ENCODE results near the gene MAP1S. TPM values are rescaled to one million over a fixed set of nuclear protein-coding genes. Genes with fewer than 3 reads are reported as not detected.

The MAP1S gene
- total and polyA plus RNA-seq, 2 of the 13 experiments (the other 11 are each of a cell fraction or from before 2014, with no cell fraction given) = 3.8 to 7.3 TPM

- Histone ChIP-seq H4K20me1 (ENCODE audit: insufficient read depth, low read length) (peaks cover 3% of the 10 kb centered on the region), H3K9me3 (ENCODE audit: low read length) (no peaks in the 10 kb centered on the region), H3K4me1 (ENCODE audit: insufficient read depth, low read length) (no peaks in the 10 kb centered on the region), H3K4me3 (replicated peaks in 1 of 3; ENCODE audit: insufficient read depth in 1 of 3, low read depth in 2 of 3, low read length in 3 of 3) (no peak overlapping the region), H3K4me2 (ENCODE audit: low read depth, low read length) (no peak overlapping the region), H3K36me3 (replicated peaks in 1 of 2; ENCODE audit: control insufficient read depth in 1 of 2, insufficient read depth in 2 of 2, low read length in 2 of 2) (peaks cover 19 to 33% of the 10 kb centered on the region in 2 experiments; a peak in 4 of 5 replicates), H3K27ac (ENCODE audit: extremely low read length, insufficient read depth, low read length) (no peak overlapping the region), H3K9ac (ENCODE audit: insufficient read depth, low read depth, low read length) (no peak overlapping the region), H3K79me2 (ENCODE audit: insufficient read depth, low read length) (no peaks in the 10 kb centered on the region), H3K27me3 (ENCODE audit: control insufficient read depth in 1 of 2, insufficient read depth in 2 of 2, low read length in 2 of 2) (no peaks in the 10 kb centered on the region), H2AFZ (ENCODE audit: low read length) (no peak overlapping the region)
- ATAC-seq (no peak), FAIRE-seq (no peak), DNase-seq (ENCODE audit: low spot score) (no peak)
- WGBS (ENCODE audit: low lambda C conversion rate) = 100% methylated on average over 8 of the region's 22 CpGs
- in situ Hi-C loops (cut with HindIII; ENCODE audit: extremely low pct_ligation_motif_present, low pct_unique_long_range_greater_than_20kb) (no loop called here), intact Hi-C loops (cut with micrococcal nuclease; ENCODE audit: unreplicated experiment) (no loop called here)
- BruUV-seq (replicated peaks) = no TSS peak
- ChIA-PET CTCF (ENCODE audit: low intra/inter-chr PET ratio, low total read pairs) (no interaction called here), POLR2A (no interaction called here)
- TF ChIP-seq, protein P1, sequence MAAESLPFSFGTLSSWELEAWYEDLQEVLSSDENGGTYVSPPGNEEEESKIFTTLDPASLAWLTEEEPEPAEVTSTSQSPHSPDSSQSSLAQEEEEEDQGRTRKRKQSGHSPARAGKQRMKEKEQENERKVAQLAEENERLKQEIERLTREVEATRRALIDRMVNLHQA (CRISPR knock-in tag; IDR thresholded peaks at IDR 0.05) = no peak
Measured at GRCh38 chr19:17733127-17733526, 13.8 kb downstream of the MAP1S start.

DNA sequence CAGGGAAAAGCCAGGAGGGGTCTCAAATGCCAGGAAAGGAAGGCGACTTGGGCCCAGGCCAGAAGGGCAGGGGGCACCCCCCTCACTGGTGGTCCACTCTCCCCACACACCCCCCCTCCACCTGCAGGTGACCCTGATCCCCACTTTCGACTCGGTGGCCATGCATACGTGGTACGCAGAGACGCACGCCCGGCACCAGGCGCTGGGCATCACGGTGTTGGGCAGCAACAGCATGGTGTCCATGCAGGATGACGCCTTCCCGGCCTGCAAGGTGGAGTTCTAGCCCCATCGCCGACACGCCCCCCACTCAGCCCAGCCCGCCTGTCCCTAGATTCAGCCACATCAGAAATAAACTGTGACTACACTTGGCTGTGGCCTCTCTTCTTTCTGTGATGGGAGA is 14.9 kb downstream of the MAP1S start:
- no peak for ATAC-seq
- ChIA-PET POLR2A (no interaction called here), CTCF (ENCODE audit: low intra/inter-chr PET ratio, low total read pairs) (no interaction called here)
- in situ Hi-C loops (cut with HindIII; ENCODE audit: extremely low pct_ligation_motif_present, low pct_unique_long_range_greater_than_20kb) (no loop called here), intact Hi-C loops (cut with micrococcal nuclease; ENCODE audit: unreplicated experiment) (no loop called here)
- Histone ChIP-seq H2AFZ (ENCODE audit: low read length) (no peak overlapping the region), H3K4me3 (replicated peaks in 1 of 3; ENCODE audit: insufficient read depth in 1 of 3, low read depth in 2 of 3, low read length in 3 of 3) (no peak overlapping the region), H3K4me1 (ENCODE audit: insufficient read depth, low read length) (no peaks in the 10 kb centered on the region), H3K27ac (ENCODE audit: extremely low read length, insufficient read depth, low read length) (no peak overlapping the region), H3K9ac (ENCODE audit: insufficient read depth, low read depth, low read length) (no peak overlapping the region), H3K79me2 (ENCODE audit: insufficient read depth, low read length) (no peaks in the 10 kb centered on the region), H3K9me3 (ENCODE audit: low read length) (no peaks in the 10 kb centered on the region), H4K20me1 (ENCODE audit: insufficient read depth, low read length) (peaks cover 3% of the 10 kb centered on the region), H3K4me2 (ENCODE audit: low read depth, low read length) (no peak overlapping the region), H3K27me3 (ENCODE audit: control insufficient read depth in 1 of 2, insufficient read depth in 2 of 2, low read length in 2 of 2) (no peaks in the 10 kb centered on the region), H3K36me3 (replicated peaks in 1 of 2; ENCODE audit: control insufficient read depth in 1 of 2, insufficient read depth in 2 of 2, low read length in 2 of 2) (peaks cover 14 to 32% of the 10 kb centered on the region in 2 experiments; a peak in 4 of 5 replicates)
- no peak for TF ChIP-seq SOX6 (IDR thresholded peaks at IDR 0.05)
- TF ChIP-seq SOX6 (CRISPR knock-in tag; IDR thresholded peaks at IDR 0.05) = no peak
- TF ChIP-seq TAF15 (IDR thresholded peaks at IDR 0.05; ENCODE audit: low read depth, low read length, poor library complexity, severe bottlenecking) = no peak
- TF ChIP-seq, protein P2, sequence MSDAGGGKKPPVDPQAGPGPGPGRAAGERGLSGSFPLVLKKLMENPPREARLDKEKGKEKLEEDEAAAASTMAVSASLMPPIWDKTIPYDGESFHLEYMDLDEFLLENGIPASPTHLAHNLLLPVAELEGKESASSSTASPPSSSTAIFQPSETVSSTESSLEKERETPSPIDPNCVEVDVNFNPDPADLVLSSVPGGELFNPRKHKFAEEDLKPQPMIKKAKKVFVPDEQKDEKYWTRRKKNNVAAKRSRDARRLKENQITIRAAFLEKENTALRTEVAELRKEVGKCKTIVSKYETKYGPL (CRISPR knock-in tag; IDR thresholded peaks at IDR 0.05) = no peak
- TF ChIP-seq MBD4 (IDR thresholded peaks at IDR 0.05; ENCODE audit: borderline replicate concordance, low read length) = no peak
- TF ChIP-seq IKZF4 (CRISPR knock-in tag; IDR thresholded peaks at IDR 0.05; ENCODE audit: borderline replicate concordance, low read depth, not compliant biosample characterization) = no peak
- TF ChIP-seq ZFX (CRISPR knock-in tag; IDR thresholded peaks at IDR 0.05; ENCODE audit: low read depth) = no peak
- TF ChIP-seq RFX1 (IDR thresholded peaks at IDR 0.05) = no peak
- TF ChIP-seq ZNF580 (CRISPR knock-in tag; IDR thresholded peaks at IDR 0.05; ENCODE audit: borderline replicate concordance, low read depth) = no peak
- no peak for TF ChIP-seq ZNF891 (CRISPR knock-in tag; IDR thresholded peaks at IDR 0.05)
- no peak for TF ChIP-seq ZNF776 (CRISPR knock-in tag; IDR thresholded peaks at IDR 0.05)
- no peak for TF ChIP-seq MXD3 (CRISPR knock-in tag; IDR thresholded peaks at IDR 0.05)
- TF ChIP-seq ZNF788 (CRISPR knock-in tag; IDR thresholded peaks at IDR 0.05; ENCODE audit: borderline replicate concordance) = no peak
- TF ChIP-seq DNMT1 (CRISPR knock-in tag; IDR thresholded peaks at IDR 0.05) = no peak
- no peak for TF ChIP-seq ZNF546 (CRISPR knock-in tag; conservative IDR thresholded peaks at IDR 0.05)
- DNase-seq (ENCODE audit: low spot score) = no peak
- BruUV-seq (replicated peaks) = no TSS peak
- WGBS (ENCODE audit: low lambda C conversion rate) = 96% methylated on average over 8 of the region's 16 CpGs
- FAIRE-seq = no peak
